ENCODE results near the gene ATP1A1. TPM values are rescaled to one million over a fixed set of nuclear protein-coding genes. Genes with fewer than 3 reads are reported as not detected.

Gene ATP1A1
- total RNA-seq, 1 experiment from 2014 or later: 239 TPM

DNA sequence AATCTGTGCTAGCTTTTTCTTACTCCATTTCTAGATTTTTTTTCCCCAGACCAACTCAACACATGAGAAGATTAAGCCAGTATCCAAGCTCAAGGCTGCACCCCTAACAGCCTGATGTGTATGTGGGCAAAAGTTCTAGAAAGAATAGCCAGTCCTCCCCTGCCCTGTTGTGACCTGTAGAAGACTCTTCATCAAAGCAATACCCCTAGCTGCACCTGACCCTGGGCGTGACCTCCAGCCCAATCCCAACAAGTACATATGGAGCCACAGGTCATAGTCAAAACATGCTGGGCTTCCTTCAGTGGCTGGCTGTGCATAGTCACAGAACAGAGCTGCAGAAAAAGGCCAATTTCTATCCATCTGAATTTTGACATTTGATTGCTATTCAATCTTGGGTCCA lies 72.5 kb downstream of the ATP1A1 start:
- Histone ChIP-seq H4K5ac (ENCODE audit: insufficient read length, low read depth, low read length) (no peak overlapping the region), H3T11ph (ENCODE audit: low read length) (no peak overlapping the region), H3K79me2 (ENCODE audit: insufficient read depth, low read length) (no peaks in the 10 kb centered on the region), H3K23me2 (ENCODE audit: insufficient read length, low read depth, low read length, poor library complexity, severe bottlenecking) (peaks cover 2% of the 10 kb centered on the region), H3K4ac (ENCODE audit: low read depth, low read length) (no peak overlapping the region), H2BK5ac (ENCODE audit: insufficient read length, low read length) (no peak overlapping the region), H3K14ac (ENCODE audit: insufficient read depth, low read length) (no peak overlapping the region), H2AK5ac (ENCODE audit: insufficient read length, low read length) (no peak overlapping the region), H2BK20ac (ENCODE audit: low read depth, low read length, poor library complexity, severe bottlenecking) (no peak overlapping the region), H2BK12ac (ENCODE audit: insufficient read length, low read depth, low read length) (no peak overlapping the region), H4K8ac (replicated peaks; ENCODE audit: insufficient read length, low read depth, low read length) (no peak overlapping the region), H3K27ac (ENCODE audit: insufficient read length, low read depth, low read length) (no peak overlapping the region), H3K56ac (ENCODE audit: insufficient read length, low read depth, low read length) (no peak overlapping the region), H2BK120ac (ENCODE audit: low read depth, low read length, poor library complexity, severe bottlenecking) (no peak overlapping the region), H3K23ac (ENCODE audit: insufficient read length, low read depth, low read length) (no peak overlapping the region), H4K91ac (ENCODE audit: insufficient read length, low read depth, low read length) (no peak overlapping the region), H3K18ac (ENCODE audit: insufficient read length, low read depth, low read length) (no peak overlapping the region), H3K4me1 (ENCODE audit: insufficient read depth, low read length) (no peaks in the 10 kb centered on the region), H2AFZ (ENCODE audit: low read length) (no peak overlapping the region), H2BK15ac (ENCODE audit: low read depth, low read length) (no peak overlapping the region), H3K27me3 (ENCODE audit: insufficient read depth, low read length) (no peaks in the 10 kb centered on the region), H3K79me1 (ENCODE audit: insufficient read depth, low read depth, low read length, poor library complexity, severe bottlenecking) (no peaks in the 10 kb centered on the region), H3K9ac (ENCODE audit: extremely low read depth, insufficient read length, low read length) (no peak overlapping the region), H3K4me2 (ENCODE audit: insufficient read depth, insufficient read length, low read length) (no peak overlapping the region), H3K9me3 (ENCODE audit: control insufficient read depth, low read depth, low read length) (no peaks in the 10 kb centered on the region), H4K20me1 (ENCODE audit: control insufficient read depth, insufficient read depth, insufficient read length) (no peaks in the 10 kb centered on the region)
- DNase-seq: no peak
- H3K27me3 Mint-ChIP-seq (ENCODE audit: low read depth): no peaks in the 10 kb centered on the region
- H3K9me3 Mint-ChIP-seq: no peaks in the 10 kb centered on the region
- WGBS (ENCODE audit: extremely low coverage, insufficient read length, low lambda C conversion rate): no CpG with 5 or more reads among the region's 1 CpG
- TF ChIP-seq CTCF (conservative IDR thresholded peaks at IDR 0.05): no peak
- no peaks in the 10 kb centered on the region for H3K36me3 Mint-ChIP-seq (ENCODE audit: insufficient read depth in 1 of 3, low read depth in 3 of 3)
- no peaks in the 10 kb centered on the region for H3K4me1 Mint-ChIP-seq
- no peak overlapping the region for H3K4me3 Mint-ChIP-seq
- no peak overlapping the region for H3K27ac Mint-ChIP-seq

Data from H9 (cell line).